ENCODE measurements around the gene DCXR.

DNA sequence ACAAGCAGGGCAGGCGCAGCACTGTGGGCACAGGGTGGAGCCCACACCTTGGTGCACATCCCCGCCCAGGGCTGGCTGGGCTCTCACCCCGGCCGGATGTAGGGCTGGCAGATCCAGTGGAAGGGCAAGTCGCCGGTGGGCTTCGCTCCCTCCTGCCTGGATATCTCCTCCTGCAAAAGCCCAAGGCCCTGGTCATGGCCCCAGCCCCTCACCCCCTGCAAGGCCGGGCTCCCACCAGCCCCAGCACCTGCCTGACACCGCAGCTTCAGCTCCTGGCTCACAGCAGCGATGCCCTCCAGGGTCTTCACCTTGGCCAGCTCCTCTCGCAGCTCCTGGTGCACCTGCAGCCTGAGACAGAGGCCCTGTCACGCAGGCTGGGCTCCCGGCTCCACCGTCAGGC lies 23.1 kb upstream of the DCXR start:
- TF ChIP-seq SUZ12 (IDR thresholded peaks at IDR 0.05; ENCODE audit: extremely low read depth, insufficient read depth, insufficient read length) (no peak), YY1 (IDR thresholded peaks at IDR 0.05; ENCODE audit: insufficient read depth, insufficient read length) (no peak)

All from NT2/D1 (cell line).